T-cell (primary cell): ENCODE results near the gene DOK1. TPM values are rescaled to one million over a fixed set of nuclear protein-coding genes. Genes with fewer than 3 reads are reported as not detected.

Experiments used
- ATAC-seq, 4 experiments: fragments of 200-7000 bp in 3 of 4; fragments of 150-1000 bp in 1 of 4; cut with Tn5 transposase; replicated peaks in 1 of 4; 1 replicate in 3 of 4; 2 replicates in 1 of 4; pipeline ENCODE4 v1.10.0; 2021; ENCODE audit warnings: moderate library complexity in 3 of 4, mild to moderate bottlenecking in 2 of 4, moderate number of reproducible peaks in 1 of 4
- CTCF ChIA-PET, 2 donors: fragments of 300-600 bp; sonication (Branson Sonifier 250); formaldehyde crosslinking; loops; one replicate each; lab custom pipeline; 2022; ENCODE audit warnings: antibody characterized with exemption in 2 of 2; lab: Charles Lee
- POLR2A ChIA-PET, 2 donors: fragments of 300-600 bp; sonication (Branson Sonifier 250); formaldehyde crosslinking; loops; one replicate each; lab custom pipeline; 2022; ENCODE audit warnings: antibody characterized with exemption in 2 of 2; lab: Charles Lee
- DNase-seq, 35 experiments: peaks; one replicate each; pipeline versions ENCODE4 v3.0.0 to v3.0.0-alpha.2; 2013 to 2023
- H3K27ac ChIP-seq: one replicate; pipeline ENCODE4 v1.5.1; 2013; ENCODE audit warnings: low read length
- H3K27me3 ChIP-seq, 2 experiments: replicated peaks in 1 of 2; 1 replicate in 1 of 2; 2 replicates in 1 of 2; pipeline versions ENCODE4 v1.6.1 to v1.7.0; 2013; ENCODE audit warnings: low read length in 1 of 2, mixed read lengths in 1 of 2; ENCODE audit not compliant: control insufficient read depth in 2 of 2, insufficient read depth in 2 of 2; ENCODE audit errors: extremely low read depth in 1 of 2
- H3K36me3 ChIP-seq, 2 donors: 1 replicate in 1 of 2; 2 replicates in 1 of 2; pipeline versions ENCODE4 v1.6.1 to v1.7.0; 2013; ENCODE audit warnings: low read length in 1 of 2; ENCODE audit not compliant: control insufficient read depth in 2 of 2, insufficient read depth in 1 of 2; ENCODE audit errors: extremely low read depth in 1 of 2
- H3K4me1 ChIP-seq, 2 experiments: 1 replicate in 1 of 2; 2 replicates in 1 of 2; pipeline versions ENCODE4 v1.6.1 to v1.7.0; 2013; ENCODE audit warnings: low read length in 2 of 2, mixed read lengths in 1 of 2; ENCODE audit not compliant: insufficient read depth in 2 of 2, control insufficient read depth in 1 of 2; ENCODE audit errors: extremely low read depth in 1 of 2
- H3K4me3 ChIP-seq, 2 donors: 1 replicate in 1 of 2; 2 replicates in 1 of 2; pipeline versions ENCODE4 v1.5.1 to v1.7.0; 2013; ENCODE audit warnings: mild to moderate bottlenecking in 2 of 2, low read length in 1 of 2, moderate library complexity in 1 of 2; ENCODE audit not compliant: control insufficient read depth in 1 of 2; ENCODE audit errors: extremely low read depth in 1 of 2
- H3K9me3 ChIP-seq: 2 replicates; pipeline ENCODE4 v1.7.0; 2013
- H3K27ac Mint-ChIP-seq, 2 donors: one replicate each; pipeline ENCODE4 v1.8.0; 2020 to 2021; ENCODE audit warnings: mild to moderate bottlenecking in 2 of 2, mixed read lengths in 2 of 2
- H3K27me3 Mint-ChIP-seq, 2 donors: one replicate each; pipeline ENCODE4 v1.8.0; 2021 to 2022; ENCODE audit warnings: mixed read lengths in 2 of 2
- H3K36me3 Mint-ChIP-seq: one replicate; pipeline ENCODE4 v1.8.0; 2021; ENCODE audit warnings: mixed read lengths
- H3K4me1 Mint-ChIP-seq, 3 donors: one replicate each; pipeline ENCODE4 v1.8.0; 2020 to 2022; ENCODE audit warnings: mixed read lengths in 3 of 3, mild to moderate bottlenecking in 1 of 3
- H3K4me3 Mint-ChIP-seq, 3 donors: one replicate each; pipeline ENCODE4 v1.8.0; 2020 to 2022; ENCODE audit warnings: mild to moderate bottlenecking in 3 of 3, mixed read lengths in 3 of 3, moderate library complexity in 3 of 3
- H3K9me3 Mint-ChIP-seq, 3 donors: one replicate each; pipeline ENCODE4 v1.8.0; 2020 to 2022; ENCODE audit warnings: mixed read lengths in 3 of 3
- WGBS: methylation state at CpG from one replicate; pipeline ENCODE4 v1.1.5; 2013; ENCODE audit warnings: missing lambda C conversion rate; ENCODE audit not compliant: insufficient coverage; 5-methylcytosine and 5-hydroxymethylcytosine counted together
- total RNA-seq, 35 experiments: library from RNA in 6 of 35; stranded (reverse) in 6 of 35; fragments of 120-200 nt in 1 of 35; gene quantifications; one replicate each; pipeline versions ENCODE4 v1.2.1 to v1.2.4 and lab custom pipeline; 2013 to 2026

The DOK1 gene
- total RNA-seq, 5 donors from 2014 or later (not counting 1 experiment from before 2014, with no cell fraction given) = 9.6 to 36.5 (median 33.0) TPM

- H3K9me3 ChIP-seq = no peaks in the 10 kb centered on the region
- peaks cover 4% of the 10 kb centered on the region for H3K36me3 Mint-ChIP-seq
- H3K27ac ChIP-seq = no peak overlapping the region
- H3K9me3 Mint-ChIP-seq = no peaks in the 10 kb centered on the region
- H3K27me3 Mint-ChIP-seq = peaks cover 30 to 40% of the 10 kb centered on the region in 2 donors
- H3K36me3 ChIP-seq = no peaks in the 10 kb centered on the region
- peaks cover 0 to 39% of the 10 kb centered on the region in 2 experiments for H3K27me3 ChIP-seq
- DNase-seq (no peak), ATAC-seq (no peak)
- WGBS = 76% methylated on average over 21 of the region's 21 CpGs
- H3K4me3 ChIP-seq = no peak overlapping the region
- peak overlapping the region; percentile 42 to 72 (median 52) for H3K4me3 Mint-ChIP-seq
- peak overlapping the region in 1 of 2 donors; percentile 40 for H3K27ac Mint-ChIP-seq
- peaks cover 13 to 25% (median 25%) of the 10 kb centered on the region in 3 donors for H3K4me1 Mint-ChIP-seq
- H3K4me1 ChIP-seq = peaks cover 2 to 39% of the 10 kb centered on the region in 2 experiments
- CTCF ChIA-PET = no interaction called here
- POLR2A ChIA-PET = no interaction called here
Measured at GRCh38 chr2:74551942-74552913, 2.3 kb upstream of the DOK1 start.

GRCh38 chr2:74552914-74553811 lies 1.4 kb upstream of the DOK1 start:
- ATAC-seq = no peak

GRCh38 chr2:74554820-74555531 lies 456 bp downstream of the DOK1 start:
- peak; percentile 49 to 65 (median 58) for ATAC-seq
- peak overlapping the region; percentile 75 to 85 for H3K27ac Mint-ChIP-seq
- DNase-seq = peak in 16 of 35 experiments; percentile 20 to 57 (median 39)
- WGBS = 1% methylated on average over 40 of the region's 58 CpGs
- H3K9me3 Mint-ChIP-seq = no peaks in the 10 kb centered on the region
- peak overlapping the region; percentile 75 for H3K27ac ChIP-seq
- POLR2A ChIA-PET = no interaction called here
- peak overlapping the region; percentile 86 to 94 (median 91) for H3K4me3 Mint-ChIP-seq
- no peaks in the 10 kb centered on the region for H3K36me3 ChIP-seq
- H3K27me3 ChIP-seq = peaks cover 0 to 23% of the 10 kb centered on the region in 2 experiments
- peak overlapping the region; percentile 96 to 97 for H3K4me3 ChIP-seq
- CTCF ChIA-PET = interaction anchor here in 1 of 2 donors (0.6 kb wide), 2 partner anchors 271 to 302 kb away, joined by 3 to 4 read pairs; no protein-coding TSS in a partner anchor
- peaks cover 0 to 27% of the 10 kb centered on the region in 2 experiments for H3K4me1 ChIP-seq
- peaks cover 7% of the 10 kb centered on the region for H3K36me3 Mint-ChIP-seq
- peaks cover 12 to 20% of the 10 kb centered on the region in 2 donors for H3K27me3 Mint-ChIP-seq
- H3K4me1 Mint-ChIP-seq = peaks cover 3 to 16% (median 14%) of the 10 kb centered on the region in 3 donors
- H3K9me3 ChIP-seq = no peaks in the 10 kb centered on the region

More at GRCh38 chr2:74552914-74553811, 1.4 kb upstream of the DOK1 start:
- Histone ChIP-seq H3K36me3 (no peaks in the 10 kb centered on the region), H3K27me3 (peaks cover 0 to 38% of the 10 kb centered on the region in 2 experiments), H3K4me3 (peak overlapping the region in 1 of 2 donors; percentile 97), H3K9me3 (no peaks in the 10 kb centered on the region), H3K27ac (no peak overlapping the region), H3K4me1 (peaks cover 2 to 39% of the 10 kb centered on the region in 2 experiments)
- ChIA-PET CTCF (no interaction called here), POLR2A (no interaction called here)
- H3K4me3 Mint-ChIP-seq = peak overlapping the region; percentile 74 to 86 (median 80)
- H3K27me3 Mint-ChIP-seq = peaks cover 24 to 32% of the 10 kb centered on the region in 2 donors
- peaks cover 7% of the 10 kb centered on the region for H3K36me3 Mint-ChIP-seq
- DNase-seq = peak in 1 of 35 experiments; percentile 19
- peaks cover 12 to 25% (median 23%) of the 10 kb centered on the region in 3 donors for H3K4me1 Mint-ChIP-seq
- peak overlapping the region; percentile 48 to 57 for H3K27ac Mint-ChIP-seq
- no peaks in the 10 kb centered on the region for H3K9me3 Mint-ChIP-seq
- 90% methylated on average over 23 of the region's 27 CpGs for WGBS

GRCh38 chr2:74555610-74556103 lies 1.1 kb downstream of the DOK1 start:
- H3K4me1 Mint-ChIP-seq = peaks cover 3 to 21% (median 19%) of the 10 kb centered on the region in 3 donors
- peak overlapping the region; percentile 86 to 94 (median 91) for H3K4me3 Mint-ChIP-seq
- no peaks in the 10 kb centered on the region for H3K9me3 Mint-ChIP-seq
- peaks cover 7% of the 10 kb centered on the region for H3K36me3 Mint-ChIP-seq
- WGBS = 85% methylated on average over 15 of the region's 17 CpGs
- Histone ChIP-seq H3K4me1 (peaks cover 0 to 28% of the 10 kb centered on the region in 2 experiments), H3K27ac (no peak overlapping the region), H3K9me3 (no peaks in the 10 kb centered on the region), H3K27me3 (peaks cover 0 to 26% of the 10 kb centered on the region in 2 experiments), H3K36me3 (no peaks in the 10 kb centered on the region), H3K4me3 (peak overlapping the region; percentile 96 to 97)
- POLR2A ChIA-PET = no interaction called here
- H3K27me3 Mint-ChIP-seq = peaks cover 10 to 17% of the 10 kb centered on the region in 2 donors
- H3K27ac Mint-ChIP-seq = peak overlapping the region; percentile 27 to 85
- DNase-seq (no peak), ATAC-seq (no peak)
- CTCF ChIA-PET = interaction anchor here in 1 of 2 donors (0.6 kb wide), 2 partner anchors 272 to 302 kb away, joined by 3 to 4 read pairs; no protein-coding TSS in a partner anchor

GRCh38 chr2:74556159-74556558 lies 1.6 kb downstream of the DOK1 start:
- DNase-seq = no peak
- H3K4me3 Mint-ChIP-seq = peak overlapping the region; percentile 86 to 94 (median 91)
- Histone ChIP-seq H3K27ac (no peak overlapping the region), H3K4me1 (peaks cover 0 to 29% of the 10 kb centered on the region in 2 experiments), H3K9me3 (no peaks in the 10 kb centered on the region), H3K27me3 (peaks cover 0 to 26% of the 10 kb centered on the region in 2 experiments), H3K4me3 (no peak overlapping the region), H3K36me3 (no peaks in the 10 kb centered on the region)
- H3K36me3 Mint-ChIP-seq = peaks cover 7% of the 10 kb centered on the region
- ATAC-seq = no peak
- ChIA-PET CTCF (no interaction called here), POLR2A (no interaction called here)
- H3K4me1 Mint-ChIP-seq = peaks cover 3 to 23% (median 19%) of the 10 kb centered on the region in 3 donors
- H3K9me3 Mint-ChIP-seq = no peaks in the 10 kb centered on the region
- 95% methylated on average over 6 of the region's 14 CpGs for WGBS
- peaks cover 11 to 14% of the 10 kb centered on the region in 2 donors for H3K27me3 Mint-ChIP-seq
- H3K27ac Mint-ChIP-seq = no peak overlapping the region
